D721Med (cell line): ENCODE data around the gene SCAPER.

Experiments
- DNase-seq: peaks from one replicate; pipeline ENCODE4 v3.0.0; 2011; ENCODE audit warnings: low spot score; ENCODE audit not compliant: insufficient read length
- FAIRE-seq: peaks from 2 replicates; lab custom pipeline; 2011; peaks lifted over from hg19 to GRCh38; lab: Jason Lieb, UNC
- TF ChIP-seq, protein P1 (sequence below): IDR thresholded peaks from 2 replicates; pipeline ENCODE4 v1.5.1; 2012; ENCODE audit warnings: mild to moderate bottlenecking, control low read depth; ENCODE audit not compliant: insufficient read depth; ENCODE audit errors: missing control alignments

Gene SCAPER

DNA sequence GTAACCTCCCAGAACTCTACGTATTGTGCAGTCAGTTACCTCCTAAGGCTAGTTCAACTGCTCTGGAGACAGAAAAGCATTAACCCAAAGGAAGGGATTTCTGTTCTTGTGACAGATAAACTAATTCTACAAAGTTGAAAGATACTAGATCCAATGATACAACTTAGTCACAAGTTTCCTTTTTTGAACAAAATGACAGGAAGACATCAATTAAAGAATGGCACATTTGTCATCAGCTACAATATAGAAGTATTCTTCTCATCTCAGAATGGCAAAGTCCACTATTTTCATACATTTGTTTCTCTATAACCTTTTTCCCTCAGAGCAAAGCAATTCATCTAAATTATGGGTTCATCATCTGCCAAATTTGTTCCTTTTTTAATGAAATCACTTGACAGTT, 524.9 kb downstream of the SCAPER start:
- TF ChIP-seq, protein P1, sequence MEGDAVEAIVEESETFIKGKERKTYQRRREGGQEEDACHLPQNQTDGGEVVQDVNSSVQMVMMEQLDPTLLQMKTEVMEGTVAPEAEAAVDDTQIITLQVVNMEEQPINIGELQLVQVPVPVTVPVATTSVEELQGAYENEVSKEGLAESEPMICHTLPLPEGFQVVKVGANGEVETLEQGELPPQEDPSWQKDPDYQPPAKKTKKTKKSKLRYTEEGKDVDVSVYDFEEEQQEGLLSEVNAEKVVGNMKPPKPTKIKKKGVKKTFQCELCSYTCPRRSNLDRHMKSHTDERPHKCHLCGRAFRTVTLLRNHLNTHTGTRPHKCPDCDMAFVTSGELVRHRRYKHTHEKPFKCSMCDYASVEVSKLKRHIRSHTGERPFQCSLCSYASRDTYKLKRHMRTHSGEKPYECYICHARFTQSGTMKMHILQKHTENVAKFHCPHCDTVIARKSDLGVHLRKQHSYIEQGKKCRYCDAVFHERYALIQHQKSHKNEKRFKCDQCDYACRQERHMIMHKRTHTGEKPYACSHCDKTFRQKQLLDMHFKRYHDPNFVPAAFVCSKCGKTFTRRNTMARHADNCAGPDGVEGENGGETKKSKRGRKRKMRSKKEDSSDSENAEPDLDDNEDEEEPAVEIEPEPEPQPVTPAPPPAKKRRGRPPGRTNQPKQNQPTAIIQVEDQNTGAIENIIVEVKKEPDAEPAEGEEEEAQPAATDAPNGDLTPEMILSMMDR, result no peak
- FAIRE-seq, result no peak

DNA sequence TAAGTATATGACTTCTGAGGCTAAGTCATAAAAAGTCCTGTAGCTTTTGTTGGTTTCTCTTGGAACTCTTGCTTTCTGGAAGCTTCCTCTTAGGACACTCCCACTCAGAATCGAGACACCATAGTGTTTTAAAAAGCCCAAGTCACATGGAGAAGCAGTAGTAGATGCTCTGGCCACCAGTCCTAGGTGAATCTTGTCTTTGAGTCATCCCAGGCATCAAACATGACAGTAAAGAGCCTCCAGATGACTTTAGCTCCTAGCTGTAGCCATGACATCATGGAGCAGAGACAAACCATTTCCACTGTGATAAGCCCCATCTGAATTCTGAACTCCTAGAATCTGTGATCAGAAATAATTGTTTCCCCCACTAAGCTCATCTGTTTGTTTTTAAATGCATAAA, 526.4 kb downstream of the SCAPER start:
- DNase-seq (no peak), FAIRE-seq (no peak)
- TF ChIP-seq, protein P1, result no peak

More for the DNA sequence above, 524.9 kb downstream of the SCAPER start:
- no peak for DNase-seq

GRCh38 chr15:76377751-76378150, 527.4 kb downstream of the SCAPER start:
- DNase-seq (no peak), FAIRE-seq (no peak)
- TF ChIP-seq, protein P1, result no peak

DNA sequence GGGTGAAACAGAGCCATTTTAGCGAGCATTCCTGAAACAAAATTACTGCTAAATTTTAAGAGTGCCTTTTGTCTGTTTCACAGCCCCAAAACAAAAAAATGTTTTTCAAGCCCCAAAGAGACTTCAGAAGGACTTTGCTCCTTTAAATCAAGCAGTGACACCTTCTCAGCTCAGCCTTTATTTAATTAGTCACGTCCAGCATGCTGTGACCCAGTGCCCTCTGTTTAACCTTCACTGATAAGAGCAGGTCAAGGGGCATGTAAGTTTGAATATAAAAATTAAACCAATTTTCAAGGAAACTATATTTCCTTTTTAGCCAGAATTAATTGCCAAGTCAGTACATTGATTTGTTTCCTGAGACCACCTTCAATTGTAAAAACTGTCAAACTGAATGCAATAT, 527.9 kb downstream of the SCAPER start:
- TF ChIP-seq, protein P1, result no peak
- FAIRE-seq, result no peak

GRCh38 chr15:76376816-76377215, 528.3 kb downstream of the SCAPER start:
- FAIRE-seq (no peak), DNase-seq (no peak)
- TF ChIP-seq, protein P1, result no peak

More for the DNA sequence above, 527.9 kb downstream of the SCAPER start:
- DNase-seq, result no peak

DNA sequence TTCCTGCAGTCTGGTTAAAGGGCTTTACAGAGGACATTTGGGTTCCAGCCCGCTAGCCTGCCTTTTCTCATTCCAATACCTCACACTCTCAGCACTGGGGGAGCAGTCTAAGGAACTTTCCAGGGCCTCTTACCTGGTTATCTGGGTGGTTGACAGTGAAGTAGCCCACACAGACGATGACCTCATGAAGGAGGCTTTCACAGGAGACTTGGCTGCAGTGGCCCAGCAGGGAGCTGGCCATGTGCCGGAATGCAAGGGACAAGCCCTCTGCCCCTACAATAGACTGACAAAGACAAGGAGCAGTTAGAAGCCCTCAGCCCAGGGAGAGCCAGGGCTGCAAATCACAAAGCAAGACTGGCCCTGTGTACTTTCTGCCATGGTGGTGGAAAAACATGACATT, 529.1 kb downstream of the SCAPER start:
- TF ChIP-seq, protein P1, result no peak
- FAIRE-seq, result no peak
- DNase-seq, result no peak

- DNase-seq (no peak), FAIRE-seq (no peak)
These were observed 537.0 kb downstream of the SCAPER start for GRCh38 chr15:76368122-76368621.

More at GRCh38 chr15:76368122-76368621, 537.0 kb downstream of the SCAPER start:
- TF ChIP-seq, protein P1, result no peak
